Mesenchymal stem cell (in vitro differentiated cells and primary cell): ENCODE data around the gene KRT83.
A peak's percentile ranks its signal among the peaks of the same experiment; 100 is the strongest.

Experiments
- DNase-seq: peaks from one replicate; pipeline ENCODE4 v3.0.0-alpha.2; 2013
- H2AFZ ChIP-seq: one replicate; pipeline ENCODE4 v1.6.1; 2013; ENCODE audit warnings: low read depth, mild to moderate bottlenecking, control low read depth, inconsistent platforms, low read length, moderate library complexity
- H2AK5ac ChIP-seq: 2 replicates; pipeline ENCODE4 v1.6.1; 2013; ENCODE audit warnings: low read length, moderate library complexity, mild to moderate bottlenecking, inconsistent platforms; ENCODE audit not compliant: severe bottlenecking
- H2BK120ac ChIP-seq: one replicate; pipeline ENCODE4 v1.6.1; 2013; ENCODE audit warnings: low read depth, mild to moderate bottlenecking, inconsistent platforms, low read length, moderate library complexity
- H2BK12ac ChIP-seq, 2 experiments: one replicate each; pipeline ENCODE4 v1.6.1; 2013; ENCODE audit warnings: inconsistent platforms in 2 of 2, low read length in 2 of 2, mild to moderate bottlenecking in 2 of 2, moderate library complexity in 2 of 2, control low read depth in 1 of 2
- H2BK15ac ChIP-seq: one replicate; pipeline ENCODE4 v1.6.1; 2013; ENCODE audit warnings: mild to moderate bottlenecking, low read depth, inconsistent platforms; ENCODE audit not compliant: poor library complexity, severe bottlenecking
- H2BK5ac ChIP-seq: 2 replicates; pipeline ENCODE4 v1.6.1; 2013; ENCODE audit warnings: low read depth, mild to moderate bottlenecking, low read length, control low read depth, inconsistent platforms; ENCODE audit not compliant: poor library complexity, severe bottlenecking
- H3K14ac ChIP-seq, 2 experiments: one replicate each; pipeline ENCODE4 v1.6.1; 2013; ENCODE audit warnings: inconsistent platforms in 2 of 2, low read length in 2 of 2, control low read depth in 1 of 2, mild to moderate bottlenecking in 1 of 2, moderate library complexity in 1 of 2
- H3K18ac ChIP-seq, 2 experiments: one replicate each; pipeline ENCODE4 v1.6.1; 2013; ENCODE audit warnings: inconsistent platforms in 2 of 2, low read length in 2 of 2, control low read depth in 1 of 2, low read depth in 1 of 2, mild to moderate bottlenecking in 1 of 2
- H3K23ac ChIP-seq, 2 experiments: one replicate each; pipeline ENCODE4 v1.6.1; 2013; ENCODE audit warnings: inconsistent platforms in 2 of 2, low read length in 2 of 2, mild to moderate bottlenecking in 2 of 2, moderate library complexity in 2 of 2, control low read depth in 1 of 2
- H3K27ac ChIP-seq: 2 replicates; pipeline ENCODE4 v1.5.1; 2013; ENCODE audit warnings: mild to moderate bottlenecking, moderate library complexity, low read length, control low read depth, inconsistent platforms; ENCODE audit not compliant: poor library complexity, severe bottlenecking
- H3K27me3 ChIP-seq, 2 experiments: 2 replicates each; pipeline versions ENCODE4 v1.6.1 to v1.7.0; 2013; ENCODE audit warnings: low read length in 2 of 2, mild to moderate bottlenecking in 2 of 2, moderate library complexity in 2 of 2, control low read depth in 1 of 2, inconsistent platforms in 1 of 2; ENCODE audit not compliant: control insufficient read depth in 1 of 2, insufficient read depth in 1 of 2
- H3K36me3 ChIP-seq, 2 experiments: 2 replicates each; pipeline versions ENCODE4 v1.6.1 to v1.7.0; 2013; ENCODE audit warnings: low read length in 2 of 2, control low read depth in 1 of 2, inconsistent platforms in 1 of 2, low read depth in 1 of 2, mild to moderate bottlenecking in 1 of 2; ENCODE audit not compliant: insufficient read depth in 2 of 2, control insufficient read depth in 1 of 2
- H3K4ac ChIP-seq, 2 experiments: one replicate each; pipeline ENCODE4 v1.6.1; 2013; ENCODE audit warnings: inconsistent platforms in 2 of 2, low read length in 2 of 2, mild to moderate bottlenecking in 2 of 2, moderate library complexity in 2 of 2, control low read depth in 1 of 2, low read depth in 1 of 2
- H3K4me1 ChIP-seq: 2 replicates; pipeline ENCODE4 v1.6.1; 2013; ENCODE audit warnings: low read depth, low read length, control low read depth; ENCODE audit not compliant: control insufficient read depth, insufficient read depth
- H3K4me2 ChIP-seq: 2 replicates; pipeline ENCODE4 v1.6.1; 2013; ENCODE audit warnings: low read length, mild to moderate bottlenecking, inconsistent platforms; ENCODE audit not compliant: poor library complexity, severe bottlenecking
- H3K4me3 ChIP-seq, 2 experiments: 2 replicates each; pipeline versions ENCODE4 v1.5.1 to v1.7.0; 2013; ENCODE audit warnings: low read length in 2 of 2, mild to moderate bottlenecking in 2 of 2, control low read depth in 1 of 2, low read depth in 1 of 2; ENCODE audit not compliant: insufficient read depth in 1 of 2
- H3K79me1 ChIP-seq: replicated peaks from 2 replicates; pipeline ENCODE4 v1.6.1; 2013; ENCODE audit warnings: mild to moderate bottlenecking, control low read depth, low read length, inconsistent platforms; ENCODE audit not compliant: poor library complexity, severe bottlenecking
- H3K9ac ChIP-seq: 2 replicates; pipeline ENCODE4 v1.7.0; 2013; ENCODE audit warnings: mild to moderate bottlenecking, low read length, moderate library complexity
- H3K9me3 ChIP-seq: 2 replicates; pipeline ENCODE4 v1.7.0; 2013; ENCODE audit warnings: mild to moderate bottlenecking, low read length; ENCODE audit not compliant: control insufficient read depth
- H4K8ac ChIP-seq: one replicate; pipeline ENCODE4 v1.6.1; 2013; ENCODE audit warnings: inconsistent platforms, mild to moderate bottlenecking, low read length, moderate library complexity
- H4K91ac ChIP-seq: one replicate; pipeline ENCODE4 v1.6.1; 2013; ENCODE audit warnings: mild to moderate bottlenecking, low read length, inconsistent platforms
- WGBS: methylation state at CpG from one replicate; pipeline ENCODE4 v1.1.7; 2013; ENCODE audit warnings: mixed read lengths; 5-methylcytosine and 5-hydroxymethylcytosine counted together

KRT83 gene

GRCh38 chr12:52360106-52360662 is 39.0 kb upstream of the KRT83 start:
- no peaks in the 10 kb centered on the region for H3K79me1 ChIP-seq
- H2BK5ac ChIP-seq = no peak overlapping the region
- H2AFZ ChIP-seq = no peak overlapping the region
- H3K14ac ChIP-seq = no peak overlapping the region
- no peak overlapping the region for H2BK15ac ChIP-seq
- H3K27ac ChIP-seq = no peak overlapping the region
- 79% methylated on average over 7 of the region's 7 CpGs for WGBS
- no peak overlapping the region for H2BK12ac ChIP-seq
- no peak for DNase-seq
- H2BK120ac ChIP-seq = no peak overlapping the region
- H3K4me3 ChIP-seq = no peak overlapping the region
- H3K4me1 ChIP-seq = peaks cover 2% of the 10 kb centered on the region
- no peaks in the 10 kb centered on the region for H3K9me3 ChIP-seq
- H3K4ac ChIP-seq = no peak overlapping the region
- no peaks in the 10 kb centered on the region for H3K36me3 ChIP-seq
- no peak overlapping the region for H3K9ac ChIP-seq
- H2AK5ac ChIP-seq = no peak overlapping the region
- H3K18ac ChIP-seq = no peak overlapping the region
- peaks cover 45 to 69% of the 10 kb centered on the region in 2 experiments for H3K27me3 ChIP-seq
- no peak overlapping the region for H3K4me2 ChIP-seq
- H3K23ac ChIP-seq = no peak overlapping the region
- H4K8ac ChIP-seq = no peak overlapping the region
- no peak overlapping the region for H4K91ac ChIP-seq

- Histone ChIP-seq H3K4me3 (no peak overlapping the region), H3K4me1 (peaks cover 2% of the 10 kb centered on the region), H4K91ac (no peak overlapping the region), H3K36me3 (no peaks in the 10 kb centered on the region), H3K14ac (peak overlapping the region in 1 of 2 experiments; percentile 29), H4K8ac (no peak overlapping the region), H3K4me2 (no peak overlapping the region), H2AFZ (no peak overlapping the region), H2BK5ac (no peak overlapping the region), H3K18ac (no peak overlapping the region), H2BK120ac (no peak overlapping the region), H3K27me3 (peaks cover 45 to 69% of the 10 kb centered on the region in 2 experiments), H3K27ac (no peak overlapping the region), H3K79me1 (no peaks in the 10 kb centered on the region), H2BK15ac (no peak overlapping the region), H3K9ac (no peak overlapping the region), H2AK5ac (no peak overlapping the region), H3K4ac (no peak overlapping the region), H3K9me3 (no peaks in the 10 kb centered on the region), H3K23ac (no peak overlapping the region), H2BK12ac (no peak overlapping the region)
- WGBS = 91% methylated on average over 5 of the region's 5 CpGs
- no peak for DNase-seq
Observed at GRCh38 chr12:52359621-52360061, 38.4 kb upstream of the KRT83 start.

GRCh38 chr12:52358575-52359350 is 37.6 kb upstream of the KRT83 start:
- Histone ChIP-seq H3K14ac (no peak overlapping the region), H3K27ac (no peak overlapping the region), H2AK5ac (no peak overlapping the region), H3K36me3 (no peaks in the 10 kb centered on the region), H3K4me3 (no peak overlapping the region), H3K18ac (no peak overlapping the region), H3K79me1 (no peaks in the 10 kb centered on the region), H4K91ac (no peak overlapping the region), H3K4me2 (no peak overlapping the region), H2BK5ac (no peak overlapping the region), H3K27me3 (peaks cover 38 to 69% of the 10 kb centered on the region in 2 experiments), H3K9me3 (no peaks in the 10 kb centered on the region), H3K23ac (no peak overlapping the region), H2BK120ac (no peak overlapping the region), H3K4me1 (peaks cover 2% of the 10 kb centered on the region), H2AFZ (no peak overlapping the region), H2BK15ac (no peak overlapping the region), H2BK12ac (no peak overlapping the region), H4K8ac (no peak overlapping the region), H3K9ac (no peak overlapping the region), H3K4ac (no peak overlapping the region)
- DNase-seq = no peak
- 60% methylated on average over 5 of the region's 5 CpGs for WGBS

DNA sequence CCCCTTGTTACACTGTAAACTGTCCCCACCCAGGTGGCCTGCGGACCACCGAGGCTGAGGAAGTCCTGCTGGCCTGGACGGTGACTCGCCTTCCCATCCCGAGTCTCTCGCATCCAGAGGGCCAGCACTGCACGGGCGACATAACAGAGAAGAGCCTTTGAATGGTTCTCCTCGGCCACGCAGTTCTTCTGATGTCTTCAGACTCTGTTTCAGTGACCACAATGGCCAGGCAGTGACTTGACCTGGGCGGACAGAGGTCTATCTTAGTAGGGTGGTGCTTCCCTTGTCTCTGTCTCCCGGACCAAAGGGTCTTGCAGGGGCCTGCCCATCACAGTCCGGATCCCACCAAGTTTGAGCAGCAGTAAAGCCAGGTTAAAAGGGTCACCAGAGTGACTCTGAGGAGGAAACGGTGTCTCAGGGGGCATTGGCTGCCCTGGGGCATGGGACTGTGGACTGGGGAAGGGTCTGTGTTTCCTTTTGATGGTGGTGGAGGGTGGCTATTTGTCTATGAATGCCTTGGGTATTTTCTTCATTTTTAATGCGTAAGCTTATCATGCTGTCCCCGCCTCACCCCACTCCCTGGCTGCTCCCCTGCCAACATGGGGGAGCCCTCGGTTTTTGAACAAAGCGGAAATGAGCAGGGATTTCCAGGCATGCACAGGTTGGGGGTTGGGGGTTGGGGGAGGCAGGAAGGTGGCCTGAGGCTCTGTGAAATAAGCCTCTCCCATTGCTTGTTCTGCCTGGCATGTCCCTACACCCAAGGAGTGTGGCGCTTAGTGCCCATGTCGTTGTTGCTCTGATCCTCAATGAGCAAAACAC is 35.8 kb upstream of the KRT83 start:
- no peak overlapping the region for H2AK5ac ChIP-seq
- WGBS = 86% methylated on average over 19 of the region's 20 CpGs
- no peak overlapping the region for H2BK12ac ChIP-seq
- peaks cover 2% of the 10 kb centered on the region for H3K4me1 ChIP-seq
- H3K14ac ChIP-seq = no peak overlapping the region
- no peak overlapping the region for H2BK15ac ChIP-seq
- H3K23ac ChIP-seq = no peak overlapping the region
- H3K9ac ChIP-seq = no peak overlapping the region
- H4K91ac ChIP-seq = no peak overlapping the region
- H3K4me3 ChIP-seq = no peak overlapping the region
- no peak overlapping the region for H2BK5ac ChIP-seq
- H2BK120ac ChIP-seq = no peak overlapping the region
- no peaks in the 10 kb centered on the region for H3K79me1 ChIP-seq
- H3K9me3 ChIP-seq = no peaks in the 10 kb centered on the region
- H3K4me2 ChIP-seq = no peak overlapping the region
- H3K18ac ChIP-seq = no peak overlapping the region
- H3K27ac ChIP-seq = no peak overlapping the region
- H3K27me3 ChIP-seq = peaks cover 46 to 76% of the 10 kb centered on the region in 2 experiments
- no peak overlapping the region for H3K4ac ChIP-seq
- no peak for DNase-seq
- H3K36me3 ChIP-seq = no peaks in the 10 kb centered on the region
- no peak overlapping the region for H2AFZ ChIP-seq
- no peak overlapping the region for H4K8ac ChIP-seq
